Measurements from ENCODE around the gene TOMM20.

DNA sequence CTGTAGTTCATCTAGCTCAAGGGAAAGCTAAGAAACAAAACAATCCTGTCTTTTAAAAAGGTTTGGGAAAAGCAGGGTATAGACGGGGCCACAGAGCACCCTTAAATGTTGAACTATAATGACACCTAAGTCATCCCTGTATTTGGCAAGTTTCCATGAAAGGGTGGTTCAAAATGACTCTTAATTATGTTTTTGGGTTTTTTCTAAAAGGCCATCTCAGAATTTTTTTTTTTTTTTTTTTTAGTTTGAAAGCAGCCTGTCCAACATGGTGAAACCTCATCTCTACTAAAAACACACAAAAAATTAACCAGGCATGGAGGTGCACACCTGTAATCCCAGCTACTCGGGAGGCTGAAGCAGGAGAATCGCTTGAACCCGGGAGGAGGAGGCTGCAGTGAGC lies 22.2 kb downstream of the TOMM20 start:
- TF ChIP-seq, protein P1, sequence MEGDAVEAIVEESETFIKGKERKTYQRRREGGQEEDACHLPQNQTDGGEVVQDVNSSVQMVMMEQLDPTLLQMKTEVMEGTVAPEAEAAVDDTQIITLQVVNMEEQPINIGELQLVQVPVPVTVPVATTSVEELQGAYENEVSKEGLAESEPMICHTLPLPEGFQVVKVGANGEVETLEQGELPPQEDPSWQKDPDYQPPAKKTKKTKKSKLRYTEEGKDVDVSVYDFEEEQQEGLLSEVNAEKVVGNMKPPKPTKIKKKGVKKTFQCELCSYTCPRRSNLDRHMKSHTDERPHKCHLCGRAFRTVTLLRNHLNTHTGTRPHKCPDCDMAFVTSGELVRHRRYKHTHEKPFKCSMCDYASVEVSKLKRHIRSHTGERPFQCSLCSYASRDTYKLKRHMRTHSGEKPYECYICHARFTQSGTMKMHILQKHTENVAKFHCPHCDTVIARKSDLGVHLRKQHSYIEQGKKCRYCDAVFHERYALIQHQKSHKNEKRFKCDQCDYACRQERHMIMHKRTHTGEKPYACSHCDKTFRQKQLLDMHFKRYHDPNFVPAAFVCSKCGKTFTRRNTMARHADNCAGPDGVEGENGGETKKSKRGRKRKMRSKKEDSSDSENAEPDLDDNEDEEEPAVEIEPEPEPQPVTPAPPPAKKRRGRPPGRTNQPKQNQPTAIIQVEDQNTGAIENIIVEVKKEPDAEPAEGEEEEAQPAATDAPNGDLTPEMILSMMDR (IDR thresholded peaks at IDR 0.05; ENCODE audit: insufficient read depth, low read depth, low read length) = no peak
- TF ChIP-seq EZH2 (IDR thresholded peaks at IDR 0.05; ENCODE audit: insufficient read depth, low read length) = no peak
